PFSK-1 (cell line): Measurements from ENCODE around the gene AVL9.

Experiments used
- POLR2AphosphoS5 ChIP-seq: IDR thresholded peaks from 2 replicates; pipeline ENCODE4 v1.6.1; 2012; ENCODE audit warnings: low read depth, mild to moderate bottlenecking, control low read depth, low read length, moderate library complexity
- SIN3A ChIP-seq: IDR thresholded peaks from 2 replicates; pipeline ENCODE4 v1.6.1; 2012; ENCODE audit warnings: mild to moderate bottlenecking, low read length, moderate library complexity, borderline replicate concordance; ENCODE audit not compliant: insufficient read depth

DNA sequence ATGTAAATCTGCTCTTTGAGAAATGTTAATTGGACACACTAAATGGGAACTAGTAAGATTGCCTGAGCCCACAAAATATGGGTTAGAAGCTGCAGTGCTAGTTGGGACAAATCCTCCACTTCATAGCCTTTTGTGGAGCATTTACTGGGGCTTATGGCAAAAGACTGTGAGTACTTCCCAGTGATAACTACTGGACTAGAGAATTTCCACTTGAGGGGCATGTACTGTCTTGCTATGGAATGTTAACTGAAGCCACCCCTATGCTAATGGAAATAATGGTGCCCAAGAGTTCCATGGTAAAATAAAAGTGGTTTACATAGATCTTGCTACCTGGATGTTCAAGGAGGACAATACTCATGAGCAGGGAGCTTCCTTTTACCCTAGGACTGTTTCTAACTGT is 29.3 kb downstream of the AVL9 start:
- no peak for TF ChIP-seq POLR2AphosphoS5
- TF ChIP-seq SIN3A = no peak
